NOMO-1 treated with dmso at 0.1 percent for 144 hours (cell line): ENCODE data around the gene DDX10.

Experiments used
- DNase-seq: peaks from one replicate; lab custom pipeline; 2025; ENCODE audit not compliant: unreplicated experiment; lab: John Stamatoyannopoulos, UW

DDX10 gene

DNA sequence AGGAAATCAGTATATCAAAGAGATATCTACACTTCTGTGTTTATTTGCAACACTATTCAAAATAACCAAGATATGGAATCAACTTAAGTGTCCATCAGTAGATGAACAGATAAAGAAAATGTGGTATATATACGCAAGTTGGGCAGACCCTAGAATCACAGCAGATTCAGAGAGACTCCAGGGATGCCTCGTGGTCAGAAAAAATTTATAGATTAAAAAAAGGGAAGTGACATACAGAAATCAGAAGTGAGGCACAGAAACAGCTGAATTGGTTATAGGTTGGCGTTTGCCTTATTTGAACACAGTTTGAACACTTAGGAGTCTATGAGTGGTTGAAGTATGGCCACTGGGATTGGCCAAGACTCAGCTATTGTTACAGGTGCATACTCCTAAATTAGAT is 10.8 kb upstream of the DDX10 start:
- DNase-seq: peak; percentile 2

DNA sequence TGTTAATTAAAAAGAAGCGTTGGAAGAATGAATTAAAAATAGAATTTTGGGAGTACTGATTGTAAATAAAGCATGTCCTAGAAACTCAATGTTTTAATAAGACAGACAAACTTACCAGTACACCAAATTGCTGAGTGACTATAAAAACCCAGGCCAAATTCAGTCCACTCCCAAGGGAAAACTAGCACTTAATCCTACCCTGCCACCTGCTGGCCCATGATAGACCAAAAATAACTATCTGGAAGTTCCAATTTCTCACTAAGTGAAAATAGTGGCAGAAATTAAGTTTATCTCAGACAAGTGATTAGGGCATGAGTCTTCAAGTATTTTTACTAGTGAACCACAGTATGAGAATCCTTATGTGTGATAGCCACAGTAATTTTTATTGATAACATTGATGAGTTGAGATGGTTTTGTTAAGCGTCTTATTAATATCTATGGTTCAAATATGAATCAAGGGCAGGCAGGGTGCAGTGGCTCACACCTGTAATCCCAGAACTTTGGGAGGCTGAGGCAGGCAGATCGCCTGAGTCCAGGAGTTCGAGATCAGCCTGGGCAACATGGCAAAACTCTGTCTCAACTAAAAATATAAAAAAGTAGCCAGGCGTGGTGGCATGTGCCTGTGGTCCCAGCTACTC is 9.8 kb upstream of the DDX10 start:
- DNase-seq: no peak

DNA sequence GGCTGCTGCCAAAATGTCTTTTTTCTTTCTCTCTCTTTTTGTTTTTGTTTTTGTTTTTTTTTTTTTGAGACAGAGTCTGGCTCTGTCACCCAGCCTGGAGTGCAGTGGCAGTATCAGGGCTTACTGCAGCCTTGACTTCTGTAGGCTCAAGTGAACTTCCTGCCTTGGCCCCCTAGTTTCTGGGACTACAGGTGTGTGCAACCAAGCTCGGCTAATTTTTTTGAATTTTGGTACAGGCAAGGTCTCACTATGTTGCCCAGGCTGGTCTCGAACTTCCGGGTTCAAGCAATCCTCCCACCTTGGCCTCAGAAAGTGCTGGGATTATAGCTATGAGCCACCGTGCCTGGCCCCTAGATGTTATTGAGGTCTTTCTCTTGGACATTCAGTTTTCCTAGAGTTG is 2.2 kb upstream of the DDX10 start:
- no peak for DNase-seq

DNA sequence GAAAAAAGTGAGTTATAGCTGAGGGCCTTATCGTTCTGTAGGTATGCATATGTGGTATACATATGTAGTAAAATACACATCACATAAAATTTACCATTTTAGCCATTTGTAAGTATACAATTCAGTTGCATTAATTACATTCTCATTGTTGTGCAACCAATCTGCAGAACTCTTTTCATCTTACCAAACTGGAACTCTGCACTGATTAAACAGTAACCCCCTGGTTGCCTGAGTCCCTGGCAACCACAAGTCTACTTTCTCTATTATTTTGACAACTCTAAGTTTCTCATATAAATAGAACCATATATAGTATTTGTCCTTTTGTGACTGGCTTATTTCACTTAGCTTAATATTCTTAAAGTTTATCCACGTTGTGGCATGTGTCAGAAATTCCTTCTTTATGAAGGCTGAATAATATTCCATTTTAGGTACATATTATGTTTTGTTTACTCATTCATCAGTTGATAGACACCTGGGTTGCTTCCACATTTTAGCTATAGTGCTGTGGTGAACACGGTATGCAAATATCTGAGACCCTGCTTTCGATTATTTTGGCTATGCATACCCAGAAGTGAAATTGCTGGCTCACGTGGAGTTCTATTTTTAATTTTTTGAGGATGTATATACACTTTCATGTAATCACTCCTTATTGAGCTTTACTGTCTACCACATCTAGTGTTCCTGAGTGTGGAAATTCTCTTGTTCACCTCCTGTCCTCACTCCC is 1.6 kb upstream of the DDX10 start:
- DNase-seq: no peak

DNA sequence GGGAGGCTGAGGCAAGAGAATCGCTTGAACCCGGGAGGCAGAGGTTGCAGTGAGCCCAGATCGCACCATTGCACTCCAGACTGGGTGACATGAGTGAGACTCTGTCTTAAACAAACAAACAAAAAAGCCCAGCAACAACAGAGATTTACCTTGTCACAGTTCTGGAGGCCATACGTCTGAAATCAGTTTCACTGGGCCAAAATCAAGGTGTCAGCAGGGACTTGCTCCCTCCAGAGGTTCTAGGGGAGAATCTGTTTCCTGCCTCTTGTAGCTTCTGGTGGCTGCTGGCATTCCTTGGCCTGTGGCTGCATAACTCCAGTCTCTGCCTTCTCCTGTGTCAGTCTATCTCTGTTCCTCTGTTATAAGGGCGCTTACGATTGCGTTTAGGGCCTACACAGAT is 1.5 kb downstream of the DDX10 start:
- DNase-seq: no peak

DNA sequence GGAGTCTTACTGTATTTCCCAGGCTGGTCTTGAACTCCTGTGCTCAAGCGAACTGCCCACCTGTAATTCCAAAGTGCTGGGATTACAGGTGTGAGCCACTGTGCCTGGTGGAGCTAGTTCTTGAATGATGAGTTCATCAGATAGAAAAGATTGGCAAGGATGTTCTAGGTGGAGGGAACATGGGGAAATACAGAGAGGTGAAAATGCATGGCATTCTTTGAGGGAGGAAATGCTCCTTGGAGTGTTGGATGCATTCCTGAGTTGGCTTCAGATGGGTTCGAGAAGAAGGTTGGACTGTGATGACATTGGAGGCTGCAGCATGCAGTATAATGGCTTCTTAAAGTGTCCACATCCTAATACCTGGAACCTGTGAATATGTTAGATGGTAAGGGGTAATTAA is 4.4 kb downstream of the DDX10 start:
- DNase-seq: no peak

GRCh38 chr11:108669711-108670110 is 4.8 kb downstream of the DDX10 start:
- DNase-seq: no peak

GRCh38 chr11:108670451-108670850 is 5.6 kb downstream of the DDX10 start:
- DNase-seq: no peak

DNA sequence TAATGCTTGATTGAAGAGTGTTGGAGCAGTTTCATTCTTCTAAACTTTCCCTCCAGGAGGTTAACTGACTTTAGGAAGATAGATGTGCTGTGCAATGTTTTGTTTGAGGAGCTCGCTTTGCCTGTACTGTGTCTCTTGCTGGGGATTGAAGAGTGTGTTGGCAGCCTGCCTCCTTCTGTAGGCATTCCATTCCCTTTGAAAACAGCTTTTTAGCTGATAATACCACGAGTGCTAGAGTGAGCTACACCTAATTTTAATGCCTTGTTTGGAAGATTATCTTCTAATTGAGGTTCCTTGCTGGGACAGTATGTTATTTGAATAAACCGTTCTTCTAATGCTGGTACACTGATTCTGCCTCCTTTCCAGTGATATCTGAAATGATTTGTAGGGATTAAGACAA is 7.2 kb downstream of the DDX10 start:
- DNase-seq: no peak

GRCh38 chr11:108672786-108673185 is 7.9 kb downstream of the DDX10 start:
- no peak for DNase-seq

GRCh38 chr11:108679045-108679444 is 14.2 kb downstream of the DDX10 start:
- no peak for DNase-seq

DNA sequence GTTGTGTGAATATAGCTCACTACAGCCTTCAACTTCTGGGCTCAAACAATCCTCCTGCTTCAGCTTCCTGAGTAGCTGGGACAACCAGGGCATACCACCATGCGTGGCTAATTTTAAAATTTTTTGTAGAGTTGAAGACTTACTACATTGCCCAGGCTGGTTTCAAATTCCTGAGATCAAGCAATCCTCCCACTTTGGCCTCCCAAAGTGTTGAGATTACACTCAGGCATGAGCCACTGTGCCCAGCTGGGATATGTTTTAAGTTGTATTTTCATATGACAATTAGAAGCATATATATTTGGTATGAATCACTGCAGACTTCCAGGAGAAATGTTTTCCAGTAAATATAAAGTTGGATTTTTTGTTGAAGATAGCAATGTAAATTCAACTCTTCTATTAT is 15.4 kb downstream of the DDX10 start:
- no peak for DNase-seq

DNA sequence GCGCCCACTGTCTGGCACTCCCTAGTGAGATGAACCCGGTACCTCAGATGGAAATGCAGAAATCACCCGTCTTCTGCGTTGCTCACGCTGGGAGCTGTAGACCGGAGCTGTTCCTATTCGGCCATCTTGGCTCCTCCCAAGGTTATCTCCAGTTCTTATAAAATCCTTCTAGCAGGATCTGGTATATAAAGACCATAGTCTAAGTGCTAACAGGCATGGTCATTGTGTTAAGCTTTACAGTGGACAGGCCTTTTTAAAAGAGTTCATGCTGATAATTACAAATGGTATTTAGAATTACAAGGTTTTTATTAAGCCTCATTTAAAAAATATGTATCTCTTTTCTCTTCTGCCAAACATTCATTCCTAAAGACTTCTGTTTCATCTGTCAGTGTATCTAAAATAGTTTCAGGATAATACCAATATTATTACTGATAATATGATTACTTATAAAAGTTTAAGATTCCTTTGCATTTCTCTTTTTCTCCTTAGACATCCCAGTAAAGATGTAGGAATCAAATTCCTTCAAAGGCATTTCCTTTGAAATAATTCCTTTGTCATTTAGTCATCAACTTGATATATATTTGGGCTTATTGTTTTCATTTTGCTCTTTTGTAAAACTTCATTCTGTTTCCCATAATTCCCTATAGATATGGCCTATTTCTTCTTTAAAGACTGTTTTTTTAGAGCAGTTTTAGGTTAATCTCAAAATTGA is 20.7 kb downstream of the DDX10 start:
- no peak for DNase-seq

DNA sequence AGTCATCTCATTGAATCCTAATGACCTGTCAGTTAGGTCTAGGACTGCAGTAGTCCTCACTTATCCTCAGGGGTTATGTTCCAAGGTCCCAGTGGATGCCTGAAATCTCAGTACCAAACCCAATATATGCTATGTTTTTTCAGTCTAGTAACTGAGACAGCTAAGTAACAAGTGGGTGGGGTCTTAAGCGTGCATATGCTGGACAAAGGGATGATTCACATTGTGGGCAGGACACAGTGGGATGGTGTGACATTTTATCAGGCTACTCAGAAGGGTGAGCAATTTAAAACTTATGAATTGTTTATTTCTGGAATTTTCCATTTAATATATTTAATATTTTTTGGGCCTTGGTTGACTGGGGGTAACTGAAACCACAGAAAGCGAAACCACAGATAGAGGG is 29.0 kb downstream of the DDX10 start:
- DNase-seq: no peak

DNA sequence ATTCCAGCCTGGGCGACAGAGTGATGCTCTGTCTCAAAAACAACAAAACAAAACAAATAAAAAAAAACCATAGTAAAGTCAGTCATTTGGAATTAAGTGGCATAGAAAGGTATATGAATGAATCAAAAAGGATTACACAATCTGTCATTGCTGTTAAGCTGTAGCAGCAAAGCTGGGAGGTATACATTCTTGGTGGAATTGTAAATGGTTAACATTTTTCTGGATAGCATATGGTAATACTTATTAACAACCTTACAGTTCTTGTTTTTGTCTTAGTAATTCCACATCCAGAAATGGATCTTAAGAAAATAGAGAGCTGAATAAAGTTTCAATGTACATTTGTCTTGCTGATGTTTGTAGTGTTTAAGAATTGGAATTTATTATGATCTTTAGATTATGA is 30.0 kb downstream of the DDX10 start:
- no peak for DNase-seq

- peak; percentile 79 for DNase-seq
Measured at GRCh38 chr11:108697872-108698473, 33.1 kb downstream of the DDX10 start.

DNA sequence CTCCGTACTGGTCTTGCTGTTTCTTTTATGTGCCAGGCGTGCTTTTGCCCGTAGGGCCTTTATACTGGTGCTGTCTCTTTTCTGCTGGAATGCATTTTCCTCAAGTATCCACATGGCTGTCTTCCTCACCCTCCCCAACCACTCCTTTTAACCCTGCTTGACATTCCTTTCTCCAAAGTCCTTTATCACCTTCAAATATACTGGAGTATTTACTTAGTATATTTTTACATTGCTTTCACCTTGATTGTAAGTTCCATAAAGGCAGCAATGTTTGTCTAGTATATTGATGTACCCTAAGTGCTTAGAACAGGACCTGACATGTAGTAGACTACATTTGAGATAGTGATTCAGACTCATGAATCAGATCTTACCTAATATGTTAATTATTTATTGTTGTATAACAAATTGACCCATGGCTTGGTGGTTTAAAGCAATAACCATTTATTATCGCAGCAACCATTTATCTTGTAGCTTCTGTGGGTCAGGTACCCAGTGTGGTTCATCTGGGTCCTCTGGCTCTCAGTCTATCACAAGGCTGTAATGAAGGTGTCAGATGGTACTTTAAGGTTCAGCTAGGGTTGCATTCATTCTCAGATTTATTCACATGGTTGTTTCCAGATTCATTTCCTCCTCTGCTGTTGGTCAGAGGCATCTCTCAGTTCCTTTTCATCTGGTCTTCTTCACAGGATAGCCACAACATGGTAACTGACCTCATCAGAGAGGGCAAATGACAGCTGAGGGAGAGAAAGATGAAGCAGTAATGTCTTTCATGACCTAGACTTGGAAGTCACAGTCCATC is 34.2 kb downstream of the DDX10 start:
- DNase-seq: no peak

GRCh38 chr11:108703916-108704315 is 39.0 kb downstream of the DDX10 start:
- no peak for DNase-seq

- no peak for DNase-seq
Measured at GRCh38 chr11:108705061-108705460, 40.2 kb downstream of the DDX10 start.

GRCh38 chr11:108708173-108708572 is 43.3 kb downstream of the DDX10 start:
- no peak for DNase-seq

GRCh38 chr11:108709741-108710140 is 44.9 kb downstream of the DDX10 start:
- DNase-seq: no peak
